Measurements from ENCODE around the gene GCGR.

GCGR gene

DNA sequence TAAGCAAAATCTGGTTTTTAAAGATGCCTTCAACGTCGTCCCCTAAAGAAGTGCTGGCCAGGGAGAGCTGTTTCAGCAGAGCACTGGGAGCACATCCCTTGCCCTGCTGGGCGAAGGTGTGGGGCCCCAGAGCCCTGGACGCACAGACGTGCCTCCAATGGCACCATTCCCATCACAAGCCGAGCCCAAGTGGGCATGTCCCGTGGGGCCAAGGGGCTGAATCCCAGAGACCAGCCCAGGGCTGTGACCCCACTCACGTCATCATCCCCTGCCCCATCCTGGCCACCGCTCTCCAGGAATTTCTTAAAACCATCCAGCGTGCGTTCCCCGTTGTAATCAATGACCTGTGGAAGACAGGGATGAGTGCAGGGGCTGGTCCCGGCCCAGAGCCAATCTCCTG lies 40.9 kb downstream of the GCGR start:
- no peaks in the 10 kb centered on the region for H3K27me3 ChIP-seq (ENCODE audit: insufficient read depth, low read length)
- no peak overlapping the region for H3K4me2 ChIP-seq (ENCODE audit: low read length)
- TF ChIP-seq CTCF (IDR thresholded peaks at IDR 0.05; ENCODE audit: low read length) (no peak), EZH2 (IDR thresholded peaks at IDR 0.05; ENCODE audit: borderline replicate concordance, low read length) (no peak)
- H3K4me1 ChIP-seq (ENCODE audit: insufficient read depth, low read length, severe bottlenecking), result no peaks in the 10 kb centered on the region
- no peaks in the 10 kb centered on the region for H4K20me1 ChIP-seq (ENCODE audit: insufficient read depth, low read length)
- H3K36me3 ChIP-seq (ENCODE audit: insufficient read depth, low read length), result peaks cover 60% of the 10 kb centered on the region
- no peaks in the 10 kb centered on the region for H3F3A ChIP-seq (ENCODE audit: insufficient read depth, low read length)
- H3K27ac ChIP-seq (ENCODE audit: low read depth, low read length, poor library complexity, severe bottlenecking), result no peak overlapping the region
- H3K79me2 ChIP-seq (ENCODE audit: insufficient read depth, low read length), result no peaks in the 10 kb centered on the region
- no peak overlapping the region for H3K9ac ChIP-seq (ENCODE audit: low read length)
- H3K9me3 ChIP-seq (ENCODE audit: low read length), result no peaks in the 10 kb centered on the region
- no peaks in the 10 kb centered on the region for H3K9me2 ChIP-seq (ENCODE audit: low read depth, low read length)
- no peak overlapping the region for H3K4me3 ChIP-seq (ENCODE audit: low read depth, low read length, poor library complexity, severe bottlenecking)
- no peak overlapping the region for H2AFZ ChIP-seq (ENCODE audit: low read length)

GRCh38 chr17:81845361-81845760 lies 41.4 kb downstream of the GCGR start:
- no peak overlapping the region for H3K27ac ChIP-seq (ENCODE audit: low read depth, low read length, poor library complexity, severe bottlenecking)
- H2AFZ ChIP-seq (ENCODE audit: low read length), result no peak overlapping the region
- H3K9me3 ChIP-seq (ENCODE audit: low read length), result no peaks in the 10 kb centered on the region
- no peaks in the 10 kb centered on the region for H3K27me3 ChIP-seq (ENCODE audit: insufficient read depth, low read length)
- no peaks in the 10 kb centered on the region for H4K20me1 ChIP-seq (ENCODE audit: insufficient read depth, low read length)
- H3K4me2 ChIP-seq (ENCODE audit: low read length), result no peak overlapping the region
- no peaks in the 10 kb centered on the region for H3F3A ChIP-seq (ENCODE audit: insufficient read depth, low read length)
- no peak overlapping the region for H3K4me3 ChIP-seq (ENCODE audit: low read depth, low read length, poor library complexity, severe bottlenecking)
- no peak for TF ChIP-seq EZH2 (IDR thresholded peaks at IDR 0.05; ENCODE audit: borderline replicate concordance, low read length)
- no peak for TF ChIP-seq CTCF (IDR thresholded peaks at IDR 0.05; ENCODE audit: low read length)
- H3K36me3 ChIP-seq (ENCODE audit: insufficient read depth, low read length), result peaks cover 61% of the 10 kb centered on the region
- no peak overlapping the region for H3K9ac ChIP-seq (ENCODE audit: low read length)
- H3K4me1 ChIP-seq (ENCODE audit: insufficient read depth, low read length, severe bottlenecking), result no peaks in the 10 kb centered on the region
- no peaks in the 10 kb centered on the region for H3K79me2 ChIP-seq (ENCODE audit: insufficient read depth, low read length)
- no peaks in the 10 kb centered on the region for H3K9me2 ChIP-seq (ENCODE audit: low read depth, low read length)

GRCh38 chr17:81845881-81846742 lies 42.2 kb downstream of the GCGR start:
- Histone ChIP-seq H3K79me2 (ENCODE audit: insufficient read depth, low read length) (no peaks in the 10 kb centered on the region), H3K4me2 (ENCODE audit: low read length) (no peak overlapping the region), H3K9me3 (ENCODE audit: low read length) (no peaks in the 10 kb centered on the region), H3K4me1 (ENCODE audit: insufficient read depth, low read length, severe bottlenecking) (no peaks in the 10 kb centered on the region), H2AFZ (ENCODE audit: low read length) (no peak overlapping the region), H3K4me3 (ENCODE audit: low read depth, low read length, poor library complexity, severe bottlenecking) (no peak overlapping the region), H3K36me3 (ENCODE audit: insufficient read depth, low read length) (peaks cover 66% of the 10 kb centered on the region), H3K9ac (ENCODE audit: low read length) (no peak overlapping the region), H3K27ac (ENCODE audit: low read depth, low read length, poor library complexity, severe bottlenecking) (no peak overlapping the region), H4K20me1 (ENCODE audit: insufficient read depth, low read length) (no peaks in the 10 kb centered on the region), H3K9me2 (ENCODE audit: low read depth, low read length) (no peaks in the 10 kb centered on the region), H3F3A (ENCODE audit: insufficient read depth, low read length) (no peaks in the 10 kb centered on the region), H3K27me3 (ENCODE audit: insufficient read depth, low read length) (no peaks in the 10 kb centered on the region)
- TF ChIP-seq EZH2 (IDR thresholded peaks at IDR 0.05; ENCODE audit: borderline replicate concordance, low read length), result no peak
- TF ChIP-seq CTCF (IDR thresholded peaks at IDR 0.05; ENCODE audit: low read length), result no peak

Measured in OCI-LY1 (cell line).